SK-N-SH (cell line): ENCODE results near the gene COX8A.

Experiments
- EP300 ChIP-seq, 2 experiments: IDR thresholded peaks; 2 replicates each; pipeline versions ENCODE4 v1.4.0 to v1.6.1; 2012; ENCODE audit warnings: borderline replicate concordance in 1 of 2, low read depth in 1 of 2, low read length in 1 of 2
- POLR2AphosphoS5 ChIP-seq: IDR thresholded peaks from 2 replicates; pipeline ENCODE4 v1.6.1; 2012; ENCODE audit warnings: low read depth, low read length
- RAD21 ChIP-seq: IDR thresholded peaks from 2 replicates; pipeline ENCODE4 v1.6.1; 2012; ENCODE audit warnings: mild to moderate bottlenecking, low read length
- RFX5 ChIP-seq: IDR thresholded peaks from 2 replicates; pipeline ENCODE4 v1.6.1; 2012; ENCODE audit warnings: mild to moderate bottlenecking, improper control_type of control experiment, low read length
- TF ChIP-seq, protein P1 (sequence below): fragments of 200-600 bp; sonication (generic); IDR thresholded peaks from 2 replicates; pipeline ENCODE4 v1.6.1; 2017; ENCODE audit warnings: antibody characterized with exemption, mild to moderate bottlenecking, moderate library complexity
- TF ChIP-seq, protein P2 (sequence below): IDR thresholded peaks from 2 replicates; pipeline ENCODE4 v1.6.1; 2012; ENCODE audit warnings: mild to moderate bottlenecking, low read depth, low read length, moderate library complexity

DNA sequence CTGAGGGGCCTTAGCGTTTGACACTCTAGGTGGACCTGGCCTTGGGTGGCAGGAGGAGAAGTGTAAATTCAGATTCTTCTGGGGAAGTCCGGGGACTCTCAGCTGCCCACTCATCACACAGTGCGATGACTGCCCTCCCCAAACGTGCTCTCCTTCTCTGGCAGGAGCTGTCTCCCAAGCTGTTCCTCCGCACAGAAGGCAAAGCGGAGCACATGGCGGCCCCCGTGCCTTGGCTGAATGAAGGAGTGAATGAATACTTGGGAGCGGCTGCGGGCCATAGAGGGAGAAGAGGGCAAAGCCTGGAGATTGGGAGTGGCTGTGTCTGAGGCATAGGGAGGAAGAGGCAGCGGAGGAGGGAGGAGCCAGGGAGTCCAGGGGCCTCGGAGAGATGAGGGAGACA, 42.5 kb upstream of the COX8A start:
- TF ChIP-seq, protein P1, sequence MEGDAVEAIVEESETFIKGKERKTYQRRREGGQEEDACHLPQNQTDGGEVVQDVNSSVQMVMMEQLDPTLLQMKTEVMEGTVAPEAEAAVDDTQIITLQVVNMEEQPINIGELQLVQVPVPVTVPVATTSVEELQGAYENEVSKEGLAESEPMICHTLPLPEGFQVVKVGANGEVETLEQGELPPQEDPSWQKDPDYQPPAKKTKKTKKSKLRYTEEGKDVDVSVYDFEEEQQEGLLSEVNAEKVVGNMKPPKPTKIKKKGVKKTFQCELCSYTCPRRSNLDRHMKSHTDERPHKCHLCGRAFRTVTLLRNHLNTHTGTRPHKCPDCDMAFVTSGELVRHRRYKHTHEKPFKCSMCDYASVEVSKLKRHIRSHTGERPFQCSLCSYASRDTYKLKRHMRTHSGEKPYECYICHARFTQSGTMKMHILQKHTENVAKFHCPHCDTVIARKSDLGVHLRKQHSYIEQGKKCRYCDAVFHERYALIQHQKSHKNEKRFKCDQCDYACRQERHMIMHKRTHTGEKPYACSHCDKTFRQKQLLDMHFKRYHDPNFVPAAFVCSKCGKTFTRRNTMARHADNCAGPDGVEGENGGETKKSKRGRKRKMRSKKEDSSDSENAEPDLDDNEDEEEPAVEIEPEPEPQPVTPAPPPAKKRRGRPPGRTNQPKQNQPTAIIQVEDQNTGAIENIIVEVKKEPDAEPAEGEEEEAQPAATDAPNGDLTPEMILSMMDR, result no peak
- TF ChIP-seq EP300 (IDR thresholded peaks at IDR 0.05; ENCODE audit: borderline replicate concordance in 1 of 2, low read depth in 1 of 2, low read length in 1 of 2) (no peak), POLR2AphosphoS5 (no peak), RFX5 (no peak), RAD21 (no peak)
- TF ChIP-seq, protein P2, sequence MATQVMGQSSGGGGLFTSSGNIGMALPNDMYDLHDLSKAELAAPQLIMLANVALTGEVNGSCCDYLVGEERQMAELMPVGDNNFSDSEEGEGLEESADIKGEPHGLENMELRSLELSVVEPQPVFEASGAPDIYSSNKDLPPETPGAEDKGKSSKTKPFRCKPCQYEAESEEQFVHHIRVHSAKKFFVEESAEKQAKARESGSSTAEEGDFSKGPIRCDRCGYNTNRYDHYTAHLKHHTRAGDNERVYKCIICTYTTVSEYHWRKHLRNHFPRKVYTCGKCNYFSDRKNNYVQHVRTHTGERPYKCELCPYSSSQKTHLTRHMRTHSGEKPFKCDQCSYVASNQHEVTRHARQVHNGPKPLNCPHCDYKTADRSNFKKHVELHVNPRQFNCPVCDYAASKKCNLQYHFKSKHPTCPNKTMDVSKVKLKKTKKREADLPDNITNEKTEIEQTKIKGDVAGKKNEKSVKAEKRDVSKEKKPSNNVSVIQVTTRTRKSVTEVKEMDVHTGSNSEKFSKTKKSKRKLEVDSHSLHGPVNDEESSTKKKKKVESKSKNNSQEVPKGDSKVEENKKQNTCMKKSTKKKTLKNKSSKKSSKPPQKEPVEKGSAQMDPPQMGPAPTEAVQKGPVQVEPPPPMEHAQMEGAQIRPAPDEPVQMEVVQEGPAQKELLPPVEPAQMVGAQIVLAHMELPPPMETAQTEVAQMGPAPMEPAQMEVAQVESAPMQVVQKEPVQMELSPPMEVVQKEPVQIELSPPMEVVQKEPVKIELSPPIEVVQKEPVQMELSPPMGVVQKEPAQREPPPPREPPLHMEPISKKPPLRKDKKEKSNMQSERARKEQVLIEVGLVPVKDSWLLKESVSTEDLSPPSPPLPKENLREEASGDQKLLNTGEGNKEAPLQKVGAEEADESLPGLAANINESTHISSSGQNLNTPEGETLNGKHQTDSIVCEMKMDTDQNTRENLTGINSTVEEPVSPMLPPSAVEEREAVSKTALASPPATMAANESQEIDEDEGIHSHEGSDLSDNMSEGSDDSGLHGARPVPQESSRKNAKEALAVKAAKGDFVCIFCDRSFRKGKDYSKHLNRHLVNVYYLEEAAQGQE, result no peak
